ENCODE measurements around the gene OR9A2. TPM values are rescaled to one million over a fixed set of nuclear protein-coding genes. Genes with fewer than 3 reads are reported as not detected.

The OR9A2 gene, protein sequence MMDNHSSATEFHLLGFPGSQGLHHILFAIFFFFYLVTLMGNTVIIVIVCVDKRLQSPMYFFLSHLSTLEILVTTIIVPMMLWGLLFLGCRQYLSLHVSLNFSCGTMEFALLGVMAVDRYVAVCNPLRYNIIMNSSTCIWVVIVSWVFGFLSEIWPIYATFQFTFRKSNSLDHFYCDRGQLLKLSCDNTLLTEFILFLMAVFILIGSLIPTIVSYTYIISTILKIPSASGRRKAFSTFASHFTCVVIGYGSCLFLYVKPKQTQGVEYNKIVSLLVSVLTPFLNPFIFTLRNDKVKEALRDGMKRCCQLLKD
- not detected for total RNA-seq

- Histone ChIP-seq H3K27me3 (no peaks in the 10 kb centered on the region), H3K27ac (no peak within 1 kb of the TSS), H3K4me1 (no peaks in the 10 kb centered on the region), H3K36me3 (no peaks in the 10 kb centered on the region), H3K4me3 (no peak within 1 kb of the TSS), H3K9me3 (no peaks in the 10 kb centered on the region)
- TF ChIP-seq, protein P1, sequence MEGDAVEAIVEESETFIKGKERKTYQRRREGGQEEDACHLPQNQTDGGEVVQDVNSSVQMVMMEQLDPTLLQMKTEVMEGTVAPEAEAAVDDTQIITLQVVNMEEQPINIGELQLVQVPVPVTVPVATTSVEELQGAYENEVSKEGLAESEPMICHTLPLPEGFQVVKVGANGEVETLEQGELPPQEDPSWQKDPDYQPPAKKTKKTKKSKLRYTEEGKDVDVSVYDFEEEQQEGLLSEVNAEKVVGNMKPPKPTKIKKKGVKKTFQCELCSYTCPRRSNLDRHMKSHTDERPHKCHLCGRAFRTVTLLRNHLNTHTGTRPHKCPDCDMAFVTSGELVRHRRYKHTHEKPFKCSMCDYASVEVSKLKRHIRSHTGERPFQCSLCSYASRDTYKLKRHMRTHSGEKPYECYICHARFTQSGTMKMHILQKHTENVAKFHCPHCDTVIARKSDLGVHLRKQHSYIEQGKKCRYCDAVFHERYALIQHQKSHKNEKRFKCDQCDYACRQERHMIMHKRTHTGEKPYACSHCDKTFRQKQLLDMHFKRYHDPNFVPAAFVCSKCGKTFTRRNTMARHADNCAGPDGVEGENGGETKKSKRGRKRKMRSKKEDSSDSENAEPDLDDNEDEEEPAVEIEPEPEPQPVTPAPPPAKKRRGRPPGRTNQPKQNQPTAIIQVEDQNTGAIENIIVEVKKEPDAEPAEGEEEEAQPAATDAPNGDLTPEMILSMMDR (IDR thresholded peaks at IDR 0.05), result no peak
- no peak for TF ChIP-seq POLR2AphosphoS5 (IDR thresholded peaks at IDR 0.05; ENCODE audit: insufficient read depth in 1 of 2, low read depth in 1 of 2)
- DNase-seq (ENCODE audit: extremely low spot score in 2 of 2), result no peak
- intact Hi-C loops (cut with DNase I), result no loop called here
Measured at GRCh38 chr7:143027032-143027431, at the start of gene OR9A2. Gene OR9A2 (minus strand): TSS chr7:143027132. CDS start chr7:143027132, 0 bp downstream.

GRCh38 chr7:143074141-143074540, 47.2 kb upstream of the OR9A2 start:
- Histone ChIP-seq H3K36me3 (no peaks in the 10 kb centered on the region), H3K9me3 (no peaks in the 10 kb centered on the region), H3K27ac (no peak overlapping the region), H3K4me3 (no peak overlapping the region), H3K27me3 (no peaks in the 10 kb centered on the region), H3K4me1 (no peaks in the 10 kb centered on the region)
- intact Hi-C loops (cut with DNase I), result no loop called here
- no peak for TF ChIP-seq POLR2AphosphoS5 (IDR thresholded peaks at IDR 0.05; ENCODE audit: insufficient read depth in 1 of 2, low read depth in 1 of 2)
- TF ChIP-seq, protein P1 (IDR thresholded peaks at IDR 0.05), result no peak
- TF ChIP-seq POLR2A (IDR thresholded peaks at IDR 0.05), result no peak
- DNase-seq (ENCODE audit: extremely low spot score in 2 of 2), result no peak

DNA sequence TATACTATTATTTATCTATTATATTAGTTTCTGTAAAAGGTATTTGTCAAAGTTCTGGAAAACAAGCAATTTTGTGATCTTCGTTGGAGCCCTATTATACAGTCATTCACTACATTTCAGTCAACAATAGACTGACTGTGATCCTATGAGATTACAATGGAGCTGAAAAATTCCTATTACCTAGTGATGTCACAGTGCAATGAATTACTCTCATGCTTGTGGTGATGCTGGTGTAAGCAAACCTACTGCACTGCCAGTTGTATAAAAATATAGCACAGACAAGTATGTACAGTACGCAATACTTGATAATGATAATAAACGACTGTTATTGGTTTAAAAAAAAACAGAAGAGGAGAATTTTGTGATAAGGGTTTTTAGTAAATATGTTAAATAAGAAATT, 46.6 kb upstream of the OR9A2 start:
- Histone ChIP-seq H3K27ac (no peak overlapping the region), H3K27me3 (no peaks in the 10 kb centered on the region), H3K9me3 (no peaks in the 10 kb centered on the region), H3K4me1 (no peaks in the 10 kb centered on the region), H3K36me3 (no peaks in the 10 kb centered on the region), H3K4me3 (no peak overlapping the region)
- intact Hi-C loops (cut with DNase I), result no loop called here
- no peak for DNase-seq (ENCODE audit: extremely low spot score in 2 of 2)
- TF ChIP-seq, protein P1 (IDR thresholded peaks at IDR 0.05), result no peak
- TF ChIP-seq POLR2AphosphoS5 (IDR thresholded peaks at IDR 0.05; ENCODE audit: insufficient read depth in 1 of 2, low read depth in 1 of 2) (no peak), POLR2A (IDR thresholded peaks at IDR 0.05) (no peak)

DNA sequence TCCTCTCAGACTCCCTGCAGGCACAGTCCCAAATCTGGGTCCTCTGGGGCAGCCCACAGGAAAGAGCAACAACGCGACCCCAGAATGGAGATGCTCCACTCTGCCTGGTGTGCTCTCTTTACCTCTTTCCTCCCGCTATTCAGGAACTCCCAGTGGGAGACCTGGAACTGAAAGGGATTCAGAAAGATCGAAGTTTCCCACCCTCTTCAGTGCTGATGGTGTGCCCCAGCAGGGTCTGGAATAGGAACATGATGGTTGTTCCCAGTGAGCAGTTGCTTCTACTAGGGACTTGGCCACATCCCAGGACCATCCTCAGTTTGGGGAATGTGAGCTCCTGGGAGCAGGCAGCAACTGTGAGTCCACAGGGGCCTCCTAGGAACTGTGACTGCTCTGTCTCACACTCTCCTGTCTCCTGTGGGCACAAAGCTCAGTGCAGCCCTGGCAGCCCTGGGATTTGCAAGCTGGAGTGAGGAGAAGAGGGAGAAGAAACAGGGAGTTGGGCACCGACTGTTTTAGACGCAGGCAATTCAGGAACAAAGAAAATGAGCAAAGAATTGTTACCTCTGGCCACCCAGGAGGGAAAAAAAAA, 43.1 kb upstream of the OR9A2 start:
- intact Hi-C loops (cut with DNase I), result no loop called here

More for the DNA sequence above, 43.1 kb upstream of the OR9A2 start:
- Histone ChIP-seq H3K27me3 (no peaks in the 10 kb centered on the region), H3K4me3 (no peak overlapping the region), H3K9me3 (no peaks in the 10 kb centered on the region), H3K36me3 (no peaks in the 10 kb centered on the region), H3K27ac (no peak overlapping the region), H3K4me1 (no peaks in the 10 kb centered on the region)
- TF ChIP-seq, protein P1 (IDR thresholded peaks at IDR 0.05), result no peak
- TF ChIP-seq POLR2A (IDR thresholded peaks at IDR 0.05), result no peak
- no peak for TF ChIP-seq POLR2AphosphoS5 (IDR thresholded peaks at IDR 0.05; ENCODE audit: insufficient read depth in 1 of 2, low read depth in 1 of 2)
- no peak for DNase-seq (ENCODE audit: extremely low spot score in 2 of 2)

Measured in vagina (tissue), 2 donors.